Measurements from ENCODE around the gene ZNF541. TPM values are rescaled to one million over a fixed set of nuclear protein-coding genes. Genes with fewer than 3 reads are reported as not detected.

Gene ZNF541
- total RNA-seq: 0.14 TPM in 1 of 2 replicates, not detected in the other

GRCh38 chr19:47573071-47574026 lies at the start of gene ZNF541:
ZNF541 (minus strand) TSS chr19:47573148; CDS start chr19:47555856, 17,292 bp downstream.

GRCh38 chr19:47608969-47609905 lies 36.3 kb upstream of the ZNF541 start, which contains the start of gene BICRA:
BICRA (plus strand) TSS chr19:47609134; CDS start chr19:47673575, 64,441 bp downstream.

Small RNA genes lying within 50 kb of the gene (small RNA-seq; reads per million reads assigned to genes)
- gene RN7SL322P: not detected

Other genes with a start within 250 kb of the ZNF541 start
- under 0.01 TPM in 1 of 2 replicates, not detected in the other for gene C5AR2, start 241.0 kb downstream of the ZNF541 start, total RNA-seq
- gene DHX34, start 223.8 kb downstream of the ZNF541 start, total RNA-seq: 15.3 and 17.5 TPM in 2 replicates
- gene MEIS3, start 153.6 kb downstream of the ZNF541 start, total RNA-seq: not detected in 2 replicates
- not detected in 2 replicates for gene SLC8A2, start 101.3 kb downstream of the ZNF541 start, total RNA-seq
- gene KPTN, start 88.9 kb downstream of the ZNF541 start, total RNA-seq: 3.1 and 4.2 TPM in 2 replicates
- gene NAPA, start 58.1 kb downstream of the ZNF541 start, total RNA-seq: 73.3 and 74.5 TPM in 2 replicates
- 11.0 and 19.2 TPM in 2 replicates for gene BICRA, start 36.0 kb upstream of the ZNF541 start, total RNA-seq
- 126 and 166 TPM in 2 replicates for gene EHD2, start 140.3 kb upstream of the ZNF541 start, total RNA-seq
- gene NOP53, start 172.4 kb upstream of the ZNF541 start, total RNA-seq: 88.4 and 110 TPM in 2 replicates
- 292 and 365 TPM in 2 replicates for gene SELENOW, start 205.6 kb upstream of the ZNF541 start, total RNA-seq
- not detected in 2 replicates for gene TPRX1, start 231.4 kb upstream of the ZNF541 start, total RNA-seq
- gene CRX, start 248.8 kb upstream of the ZNF541 start, total RNA-seq: not detected in 2 replicates